ENCODE results near the gene SEC22C. TPM values are rescaled to one million over a fixed set of nuclear protein-coding genes. Genes with fewer than 3 reads are reported as not detected.

SEC22C gene
- total and polyA plus RNA-seq, 2 of the 13 experiments (the other 11 are each of a cell fraction or from before 2014, with no cell fraction given) = 20.0 to 40.0 TPM

GRCh38 chr3:42590989-42591756 lies 9.4 kb upstream of the SEC22C start (continued):
- TF ChIP-seq MLXIP (CRISPR knock-in tag; IDR thresholded peaks at IDR 0.05; ENCODE audit: borderline replicate concordance) (no peak), ETV5 (CRISPR knock-in tag; IDR thresholded peaks at IDR 0.05; ENCODE audit: borderline replicate concordance) (no peak), ZNF839 (CRISPR knock-in tag; IDR thresholded peaks at IDR 0.05; ENCODE audit: borderline replicate concordance) (no peak), ZNF800 (CRISPR knock-in tag; IDR thresholded peaks at IDR 0.05) (no peak), KLF15 (CRISPR knock-in tag; IDR thresholded peaks at IDR 0.05; ENCODE audit: borderline replicate concordance) (no peak), ZFAT (CRISPR knock-in tag; conservative IDR thresholded peaks at IDR 0.05) (no peak), SALL2 (CRISPR knock-in tag; IDR thresholded peaks at IDR 0.05) (no peak), CREBL2 (CRISPR knock-in tag; IDR thresholded peaks at IDR 0.05; ENCODE audit: borderline replicate concordance) (no peak)

All from HepG2 (cell line).